ENCODE measurements around the gene PXYLP1.

GRCh38 chr3:141231101-141231951, at the start of gene PXYLP1:
- TF ChIP-seq CTCF (IDR thresholded peaks at IDR 0.05) = peak in 4 of 6 experiments; percentile 55 to 98 (median 96)
- peak in 1 of 2 donors; percentile 83 for TF ChIP-seq POLR2A (IDR thresholded peaks at IDR 0.05)

Measured in thyroid gland (tissue), 4 donors.